Ureter (tissue), 1 donor: ENCODE results near the gene EMC9. TPM values are rescaled to one million over a fixed set of nuclear protein-coding genes. Genes with fewer than 3 reads are reported as not detected.

ENCODE experiments used
- DNase-seq: peaks from one replicate; pipeline ENCODE4 v3.0.0-alpha.2; 2020; ENCODE audit warnings: low spot score
- total RNA-seq: library from RNA; stranded (reverse); gene quantifications from one replicate; pipeline ENCODE4 v1.2.4, GENCODE V29; 2023
- donor health status: DM: yes; HTN: yes; CAD: no.

Gene EMC9
- total RNA-seq, 1 donor from 2014 or later: 25.7 TPM

- no peak for DNase-seq
Measured at GRCh38 chr14:24149302-24149969, 8.0 kb upstream of the EMC9 start.

DNA sequence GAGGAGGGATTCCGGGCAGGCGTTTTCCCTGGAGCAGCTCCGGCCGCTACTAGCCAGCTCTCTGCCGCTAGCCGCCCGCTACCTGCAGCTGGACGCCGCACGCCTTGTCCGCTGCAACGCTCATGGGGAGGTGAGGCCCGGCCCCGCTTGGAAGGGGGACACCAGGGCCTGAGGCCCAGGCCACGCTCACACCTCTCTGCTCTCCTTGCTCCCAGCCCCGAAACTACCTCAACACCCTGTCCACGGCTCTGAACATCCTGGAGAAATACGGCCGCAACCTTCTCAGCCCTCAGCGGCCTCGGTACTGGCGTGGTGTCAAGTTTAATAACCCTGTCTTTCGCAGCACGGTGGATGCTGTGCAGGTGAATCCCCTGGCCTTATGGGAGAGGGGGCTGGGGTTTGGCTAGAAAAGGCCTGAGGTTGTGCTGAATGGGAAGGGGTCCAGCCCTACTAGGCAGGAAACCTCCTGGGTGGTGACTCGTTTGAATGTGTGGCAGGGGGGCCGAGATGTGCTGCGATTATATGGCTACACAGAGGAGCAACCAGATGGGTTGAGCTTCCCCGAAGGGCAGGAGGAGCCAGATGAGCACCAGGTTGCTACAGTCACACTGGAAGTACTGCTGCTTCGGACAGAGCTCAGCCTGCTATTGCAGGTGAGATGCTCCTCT, 6.5 kb upstream of the EMC9 start:
- no peak for DNase-seq

DNA sequence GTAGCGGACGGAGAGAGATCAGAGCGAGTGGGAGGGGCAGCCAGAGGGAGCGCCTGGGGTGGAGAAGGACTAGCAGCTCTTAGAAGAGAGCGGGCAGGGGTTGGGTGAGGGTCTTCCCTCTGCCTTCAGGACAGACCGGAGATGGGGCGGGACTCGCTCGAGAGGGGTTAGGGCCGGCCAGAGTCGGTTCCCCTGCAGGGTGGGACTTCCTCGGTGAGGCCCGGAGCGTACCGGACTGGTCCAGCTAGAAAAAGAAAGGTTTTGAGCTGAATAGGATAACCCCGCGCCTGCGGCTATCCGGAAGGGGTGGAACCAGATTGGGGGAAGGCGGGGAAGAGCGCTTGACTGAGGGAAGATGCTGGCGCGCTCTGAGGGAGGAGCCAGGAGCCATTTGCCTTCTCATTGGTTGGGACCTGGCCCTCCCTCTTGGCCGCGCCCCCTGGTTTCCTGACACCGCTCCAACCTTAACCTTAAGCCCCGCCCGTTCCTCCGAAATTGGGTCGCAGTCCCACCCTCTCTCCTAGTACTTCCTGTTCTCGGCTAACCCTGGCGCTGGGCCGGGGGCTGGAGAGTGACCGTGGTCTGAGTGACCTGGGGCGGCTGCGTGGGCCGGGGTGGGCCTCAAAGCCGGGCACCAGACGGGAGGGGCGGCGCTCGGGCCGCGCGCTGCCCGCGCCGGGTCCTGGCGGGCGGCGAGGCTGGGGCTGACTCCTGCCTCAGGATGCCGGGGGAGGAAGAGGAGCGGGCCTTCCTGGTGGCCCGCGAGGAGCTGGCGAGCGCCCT, 5.8 kb upstream of the EMC9 start, which contains the start of gene RNF31:
TSS of gene RNF31 (plus strand) at position 521 of the 783 bp plus-strand sequence. CDS start at position 722, 201 bp downstream.
- peak; percentile 99 for DNase-seq

DNA sequence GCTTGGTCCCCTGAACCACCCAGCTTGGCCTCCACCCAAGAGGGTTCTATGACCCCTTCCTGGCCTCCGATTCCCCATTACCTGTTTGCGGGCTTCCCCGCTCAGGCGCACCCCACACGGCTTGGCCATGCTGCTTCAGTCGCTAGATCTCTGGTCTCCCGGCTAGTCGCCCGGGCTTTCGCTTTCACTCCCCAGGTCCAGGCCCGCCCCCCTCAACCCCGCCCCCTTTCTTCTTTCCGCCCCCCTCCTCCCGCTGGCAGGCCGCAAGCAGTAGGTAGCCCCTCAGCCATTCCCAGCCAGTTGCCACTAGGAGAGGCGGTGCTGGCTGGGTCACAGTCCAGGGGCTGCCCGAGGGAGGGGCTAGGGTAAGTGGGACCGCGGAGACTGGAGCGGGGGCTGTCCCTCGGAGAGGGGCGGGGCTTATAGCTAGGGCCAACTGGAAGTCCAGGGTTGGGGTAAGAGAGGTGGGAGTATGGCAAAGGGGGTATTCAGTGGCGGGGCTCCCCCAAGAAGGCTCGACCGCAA, 5.1 kb upstream of the EMC9 start, which contains the start of gene PSME2:
TSS of gene PSME2 (minus strand) at position 158 of the 525 bp plus-strand sequence. CDS start at position 129, 29 bp downstream.
- DNase-seq: peak; percentile 94

DNA sequence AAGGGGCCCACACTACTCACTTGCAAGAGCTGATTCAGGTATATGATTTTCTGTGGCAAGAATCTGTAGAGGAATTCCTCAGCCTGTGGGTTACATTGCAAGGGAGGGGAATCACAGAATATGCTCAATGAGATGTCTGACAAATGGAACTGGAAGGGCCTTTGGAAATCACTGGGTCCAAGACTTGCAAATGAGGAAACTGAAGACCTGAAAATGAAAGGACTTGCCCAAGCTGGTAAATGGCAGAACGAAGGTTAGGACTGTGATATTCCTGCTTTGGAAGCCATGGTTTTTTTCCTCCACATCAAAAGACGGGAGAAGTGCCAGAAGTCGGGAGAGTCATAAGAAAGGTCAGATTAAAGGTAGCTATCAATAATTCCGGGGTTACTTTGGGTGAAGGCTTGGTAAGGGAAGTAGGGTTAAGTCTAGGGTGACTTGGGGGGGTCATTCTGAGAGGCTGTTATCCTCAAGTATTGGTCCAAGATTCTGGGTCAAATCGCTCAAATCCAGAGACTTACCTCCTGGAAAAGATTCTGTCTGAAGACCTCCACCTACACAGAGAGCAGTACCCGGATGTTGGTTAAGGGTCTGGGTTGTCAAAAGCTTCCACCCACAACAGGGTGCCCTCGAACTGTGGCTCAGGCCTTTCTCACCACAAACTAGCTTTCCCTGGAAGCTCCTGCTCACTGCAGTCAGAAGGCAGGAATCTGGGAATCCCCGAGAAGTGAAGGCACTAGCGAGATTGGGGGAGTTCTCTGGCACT, 4.5 kb upstream of the EMC9 start:
- DNase-seq: no peak

- no peak for DNase-seq
Measured at GRCh38 chr14:24145219-24145618, 3.8 kb upstream of the EMC9 start.

DNA sequence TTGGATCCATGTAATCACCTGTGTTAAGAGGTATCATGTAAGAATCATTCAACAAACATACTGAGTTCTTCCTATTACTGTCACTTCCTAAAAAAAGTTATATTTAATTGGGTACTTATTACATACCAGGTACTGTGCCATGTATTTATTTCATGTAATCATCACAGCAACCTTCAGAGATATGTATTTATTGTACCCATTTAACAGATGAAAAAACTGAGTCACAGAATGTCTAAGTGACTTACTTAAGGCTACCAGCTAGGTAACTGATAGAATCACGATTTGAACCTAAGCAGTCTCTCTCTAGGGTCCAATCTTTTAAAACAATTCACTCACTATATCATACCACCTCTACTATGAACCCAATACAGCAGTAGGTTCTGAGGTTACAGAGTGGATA, 3.1 kb upstream of the EMC9 start:
- no peak for DNase-seq

- DNase-seq: no peak
Measured at GRCh38 chr14:24143511-24143910, 2.1 kb upstream of the EMC9 start.

DNA sequence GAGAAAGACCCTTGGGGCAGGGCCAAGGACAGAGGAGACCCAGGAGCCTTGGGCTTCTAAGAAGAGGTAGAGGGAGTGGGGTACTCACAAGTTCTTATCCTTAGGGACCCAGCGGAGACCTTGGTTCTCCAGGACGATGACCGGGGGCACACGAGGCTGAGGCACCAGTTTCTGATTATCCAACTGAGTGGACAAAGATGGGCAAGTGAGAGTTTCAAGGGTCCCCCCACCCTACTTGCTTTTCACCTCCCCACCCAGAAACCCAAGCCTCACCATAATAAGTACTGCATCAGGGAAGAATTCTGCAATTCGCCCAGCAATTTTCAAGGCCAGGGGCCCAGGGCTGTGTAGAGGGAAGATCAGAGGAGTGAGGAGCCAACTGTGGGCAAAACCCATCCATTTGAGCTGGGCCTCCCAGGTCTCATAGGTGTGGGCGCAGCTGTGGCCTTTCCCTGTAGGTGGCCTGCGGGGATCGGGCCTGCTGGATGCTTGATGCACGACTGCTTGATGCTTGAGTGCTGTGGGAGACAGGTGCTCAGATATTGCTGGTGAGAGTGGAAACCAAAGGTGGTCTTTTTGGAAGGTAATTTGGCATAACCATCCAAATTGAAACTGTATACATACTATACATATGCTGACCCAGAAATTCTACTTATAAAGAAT, 2.0 kb downstream of the EMC9 start:
- DNase-seq: no peak

DNA sequence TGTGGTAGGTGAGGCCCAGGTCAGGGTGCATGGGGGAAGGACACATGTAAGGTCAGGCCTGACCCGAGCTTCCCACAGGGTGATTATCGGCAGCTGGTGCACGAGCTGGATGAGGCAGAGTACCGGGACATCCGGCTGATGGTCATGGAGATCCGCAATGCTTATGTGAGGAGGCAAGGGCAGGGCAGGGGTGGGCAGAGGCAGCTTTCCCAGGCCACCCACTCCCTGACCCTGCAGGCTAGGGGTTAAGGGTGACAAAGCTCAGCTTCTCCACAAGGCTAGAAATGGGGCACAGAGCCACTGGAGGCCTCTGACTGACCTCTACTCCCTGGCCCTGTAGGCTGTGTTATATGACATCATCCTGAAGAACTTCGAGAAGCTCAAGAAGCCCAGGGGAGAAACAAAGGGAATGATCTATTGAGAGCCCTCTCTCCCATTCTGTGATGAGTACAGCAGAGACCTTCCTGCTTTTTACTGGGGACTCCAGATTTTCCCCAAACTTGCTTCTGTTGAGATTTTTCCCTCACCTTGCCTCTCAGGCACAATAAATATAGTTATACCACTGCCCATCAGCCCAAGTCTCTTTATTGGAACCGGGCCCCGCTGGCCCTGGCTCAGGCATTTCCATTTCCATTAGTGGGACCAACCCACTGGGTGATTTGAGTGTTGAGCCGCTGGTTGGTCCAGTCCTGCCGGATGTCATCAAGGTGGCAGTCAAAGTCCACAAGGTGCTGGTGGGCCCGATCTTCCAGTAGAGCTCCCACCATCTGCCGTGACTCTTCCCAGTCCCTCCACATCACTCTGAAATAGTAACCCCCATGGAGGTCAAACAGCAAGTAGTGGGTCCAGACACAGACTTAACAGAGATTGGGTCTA, 2.8 kb downstream of the EMC9 start:
- no peak for DNase-seq

- no peak for DNase-seq
Measured at GRCh38 chr14:24137529-24138395, 3.6 kb downstream of the EMC9 start.

DNA sequence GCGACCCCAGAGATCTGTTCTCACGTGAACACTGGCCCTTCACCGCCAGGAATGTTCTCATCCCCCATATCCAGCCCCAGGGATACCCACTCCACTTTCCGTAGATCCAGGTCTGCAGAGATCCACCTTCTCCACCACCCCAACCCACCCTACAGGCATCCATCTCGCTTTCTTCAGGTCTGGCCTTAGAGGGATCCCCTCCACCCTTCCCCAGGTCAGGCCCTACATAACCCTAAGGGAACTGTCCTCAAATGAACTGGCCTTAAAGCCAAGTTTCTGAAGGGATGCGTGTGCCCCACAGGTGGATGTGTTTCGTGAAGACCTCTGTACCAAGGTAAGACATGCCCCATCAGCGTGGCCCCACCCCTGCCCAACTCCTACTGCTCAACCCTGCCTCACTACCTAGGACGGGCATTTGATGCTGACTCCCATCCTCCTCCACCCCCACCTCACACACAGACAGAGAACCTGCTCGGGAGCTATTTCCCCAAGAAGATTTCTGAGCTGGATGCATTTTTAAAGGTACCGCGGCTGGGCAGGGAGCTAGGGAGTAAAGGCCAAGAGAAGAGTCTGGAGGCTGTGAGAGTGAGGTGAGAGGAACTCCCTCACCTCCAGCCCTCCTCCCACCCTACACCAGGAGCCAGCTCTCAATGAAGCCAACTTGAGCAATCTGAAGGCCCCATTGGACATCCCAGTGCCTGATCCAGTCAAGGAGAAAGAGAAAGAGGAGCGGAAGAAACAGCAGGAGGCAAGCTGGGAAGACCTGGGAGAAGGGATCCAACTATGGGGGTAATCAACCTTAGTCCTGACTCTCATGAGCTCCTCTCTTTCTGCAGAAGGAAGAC, 4.5 kb downstream of the EMC9 start:
- DNase-seq: no peak

DNA sequence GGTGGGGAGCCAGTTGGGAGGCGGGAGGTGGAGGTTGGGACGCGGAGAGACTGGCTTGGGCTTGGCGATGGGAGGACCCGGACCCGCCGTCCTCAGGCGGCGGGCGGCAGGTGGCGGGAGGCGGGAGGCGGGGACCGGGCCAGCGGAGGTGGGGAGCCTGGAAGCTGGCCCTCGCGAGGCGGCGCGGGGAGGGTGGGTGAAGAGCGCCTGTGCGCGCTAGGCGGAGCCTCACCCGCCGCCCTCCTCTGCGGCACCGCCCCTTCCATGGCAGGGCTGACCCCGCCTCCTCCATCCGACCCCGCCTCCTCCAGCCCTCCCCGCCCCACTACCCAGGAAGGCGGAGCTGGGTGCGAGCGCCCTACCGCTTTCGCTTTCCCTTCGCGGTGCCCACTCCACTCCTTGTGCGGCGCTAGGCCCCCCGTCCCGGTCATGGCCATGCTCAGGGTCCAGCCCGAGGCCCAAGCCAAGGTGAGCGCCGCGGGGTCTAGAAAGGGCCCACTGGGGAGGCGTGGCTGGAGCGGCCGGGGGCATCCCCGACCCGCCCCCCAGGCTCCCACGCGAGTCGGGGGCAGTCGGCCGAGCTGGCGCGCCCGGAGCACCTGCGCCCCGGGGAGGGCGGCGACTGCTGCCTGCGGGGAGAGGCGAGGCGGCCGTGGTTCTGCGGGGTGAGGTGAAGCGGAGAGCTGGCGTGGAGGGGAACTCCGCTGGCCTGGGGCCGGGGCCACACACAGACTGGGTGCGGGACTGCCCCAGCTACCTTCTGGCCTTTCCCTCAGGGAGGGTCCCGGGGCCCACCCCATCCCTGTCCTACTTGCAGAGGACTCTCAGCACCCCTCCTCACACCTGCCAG, 5.3 kb downstream of the EMC9 start, which contains the start of gene PSME1:
TSS of gene PSME1 (plus strand) at position 361 of the 850 bp plus-strand sequence. CDS start at position 430, 69 bp downstream.
- DNase-seq: peak; percentile 95

DNA sequence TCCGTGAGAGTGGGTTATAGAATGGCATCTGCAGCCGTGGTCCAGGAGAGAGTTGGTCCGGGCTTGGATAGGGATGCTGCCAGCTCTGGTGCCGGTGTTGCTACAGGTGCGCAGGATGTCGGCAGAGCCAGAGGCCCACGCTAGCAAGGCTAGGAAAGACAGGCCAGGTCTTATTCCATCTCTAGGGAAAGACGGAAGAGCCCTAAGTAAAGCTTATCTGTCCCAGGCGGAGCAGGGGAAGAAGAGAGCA, 5.9 kb downstream of the EMC9 start:
- DNase-seq: no peak

GRCh38 chr14:24133735-24134134, 7.7 kb downstream of the EMC9 start:
- no peak for DNase-seq

- DNase-seq: no peak
Measured at GRCh38 chr14:24132976-24133375, 8.4 kb downstream of the EMC9 start.

DNA sequence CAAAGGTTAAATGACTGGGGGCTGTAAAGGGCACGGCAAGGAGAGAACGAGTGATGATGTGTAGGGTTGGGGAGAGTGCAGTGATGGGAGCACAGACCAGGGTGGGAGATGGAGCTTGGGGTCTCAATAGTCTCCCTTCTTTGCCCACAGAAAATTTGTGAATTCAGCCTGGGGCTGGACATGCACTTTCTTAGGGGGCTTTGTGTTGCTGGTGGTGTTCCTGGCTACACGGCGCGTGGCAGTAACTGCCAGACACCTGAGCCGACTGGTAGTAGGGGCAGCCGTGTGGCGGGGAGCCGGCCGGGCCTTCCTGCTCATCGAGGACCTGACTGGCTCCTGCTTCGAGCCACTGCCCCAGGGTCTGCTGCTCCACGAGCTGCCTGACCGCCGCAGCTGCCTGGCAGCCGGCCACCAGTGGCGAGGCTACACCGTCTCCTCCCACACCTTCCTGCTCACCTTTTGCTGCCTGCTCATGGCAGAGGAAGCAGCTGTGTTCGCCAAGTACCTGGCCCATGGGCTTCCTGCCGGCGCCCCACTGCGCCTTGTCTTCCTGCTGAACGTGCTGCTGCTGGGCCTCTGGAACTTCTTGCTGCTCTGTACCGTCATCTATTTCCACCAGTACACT, 9.2 kb downstream of the EMC9 start:
- DNase-seq: peak; percentile 62
